ENCODE results near the gene ZKSCAN7. TPM values are rescaled to one million over a fixed set of nuclear protein-coding genes. Genes with fewer than 3 reads are reported as not detected.
"Not testable (repeated sequence)": the region's sequence is repeated elsewhere in the genome, so short reads cannot be mapped to it uniquely, and the experiment has no call there.

ZKSCAN7 gene
- total and polyA plus RNA-seq, 4 experiments from 2014 or later = 0.65 to 4.2 (median 3.0) TPM

- H3K9me3 ChIP-seq (ENCODE audit: control insufficient read depth in 1 of 2, low read length in 2 of 2); H3K36me3 Mint-ChIP-seq; POLR2A ChIA-PET (ENCODE audit: partially characterized antibody); H3K27ac Mint-ChIP-seq; H3K36me3 ChIP-seq (ENCODE audit: insufficient read depth, low read length); H3K4me1 Mint-ChIP-seq; H3K27me3 ChIP-seq (ENCODE audit: insufficient read depth, low read length); CTCF ChIA-PET (ENCODE audit: partially characterized antibody); H3K27ac ChIP-seq (ENCODE audit: low read depth, low read length); intact Hi-C loops (cut with micrococcal nuclease); H3K4me1 ChIP-seq (ENCODE audit: insufficient read depth, low read length); H3K4me3 ChIP-seq (ENCODE audit: low read length in 2 of 2); H3K4me3 Mint-ChIP-seq; DNase-seq: not testable (repeated sequence)
- Mint-ChIP-seq H3K27me3 (peaks cover 17 to 23% of the 10 kb centered on the region in 2 donors), H3K9me3 (peaks cover 4 to 48% (median 33%) of the 10 kb centered on the region in 8 donors)
Measured at GRCh38 chr3:44579749-44580148, 24.8 kb downstream of the ZKSCAN7 start.

GRCh38 chr3:44580971-44581370, 26.0 kb downstream of the ZKSCAN7 start:
- H3K36me3 Mint-ChIP-seq = peaks cover 2 to 11% of the 10 kb centered on the region in 2 donors
- DNase-seq; H3K27ac ChIP-seq (ENCODE audit: low read depth, low read length); H3K4me3 ChIP-seq (ENCODE audit: low read length in 2 of 2); H3K36me3 ChIP-seq (ENCODE audit: insufficient read depth, low read length); H3K27ac Mint-ChIP-seq; CTCF ChIA-PET (ENCODE audit: partially characterized antibody); intact Hi-C loops (cut with micrococcal nuclease); H3K4me3 Mint-ChIP-seq; H3K4me1 Mint-ChIP-seq; H3K9me3 ChIP-seq (ENCODE audit: control insufficient read depth in 1 of 2, low read length in 2 of 2); H3K27me3 ChIP-seq (ENCODE audit: insufficient read depth, low read length); H3K4me1 ChIP-seq (ENCODE audit: insufficient read depth, low read length); POLR2A ChIA-PET (ENCODE audit: partially characterized antibody): not testable (repeated sequence)
- peaks cover 4 to 47% (median 34%) of the 10 kb centered on the region in 8 donors for H3K9me3 Mint-ChIP-seq
- peaks cover 29 to 33% of the 10 kb centered on the region in 2 donors for H3K27me3 Mint-ChIP-seq

- H3K9me3 Mint-ChIP-seq = peaks cover 4 to 47% (median 34%) of the 10 kb centered on the region in 8 donors
- ChIA-PET POLR2A (ENCODE audit: partially characterized antibody) (no interaction called here), CTCF (ENCODE audit: partially characterized antibody) (no interaction called here)
Measured at GRCh38 chr3:44584646-44585501, 29.9 kb downstream of the ZKSCAN7 start, which contains the start of gene ZNF660. Gene ZNF660, plus strand, starts transcription at chr3:44584964. Its CDS starts 9,230 bp downstream, at chr3:44594194.

GRCh38 chr3:44596621-44597020, 41.6 kb downstream of the ZKSCAN7 start:
- DNase-seq = no peak
- Histone ChIP-seq H3K36me3 (ENCODE audit: insufficient read depth, low read length) (no peaks in the 10 kb centered on the region), H3K27me3 (ENCODE audit: insufficient read depth, low read length) (no peaks in the 10 kb centered on the region), H3K4me3 (ENCODE audit: low read length in 2 of 2) (no peak overlapping the region), H3K27ac (ENCODE audit: low read depth, low read length) (no peak overlapping the region), H3K9me3 (ENCODE audit: control insufficient read depth in 1 of 2, low read length in 2 of 2) (peaks cover 0 to 5% of the 10 kb centered on the region in 2 donors), H3K4me1 (ENCODE audit: insufficient read depth, low read length) (no peaks in the 10 kb centered on the region)
- CTCF ChIA-PET (ENCODE audit: partially characterized antibody) = no interaction called here
- Mint-ChIP-seq H3K27me3 (peaks cover 0 to 3% of the 10 kb centered on the region in 2 donors), H3K9me3 (peaks cover 3 to 46% (median 25%) of the 10 kb centered on the region in 8 donors), H3K4me1 (no peaks in the 10 kb centered on the region), H3K36me3 (peaks cover 2 to 11% of the 10 kb centered on the region in 2 donors), H3K4me3 (no peak overlapping the region), H3K27ac (no peak overlapping the region)
- POLR2A ChIA-PET (ENCODE audit: partially characterized antibody) = no interaction called here
- intact Hi-C loops (cut with micrococcal nuclease) = no loop called here

More at GRCh38 chr3:44584646-44585501, 29.9 kb downstream of the ZKSCAN7 start, which contains the start of gene ZNF660:
- H3K27ac Mint-ChIP-seq = peak within 1 kb of the TSS in 1 of 7 donors; percentile 3
- intact Hi-C loops (cut with micrococcal nuclease) = no loop called here
- Histone ChIP-seq H3K27ac (ENCODE audit: low read depth, low read length) (no peak within 1 kb of the TSS), H3K4me3 (ENCODE audit: low read length in 2 of 2) (no peak within 1 kb of the TSS), H3K4me1 (ENCODE audit: insufficient read depth, low read length) (no peaks in the 10 kb centered on the region), H3K27me3 (ENCODE audit: insufficient read depth, low read length) (peaks cover 5% of the 10 kb centered on the region), H3K9me3 (ENCODE audit: control insufficient read depth in 1 of 2, low read length in 2 of 2) (no peaks in the 10 kb centered on the region), H3K36me3 (ENCODE audit: insufficient read depth, low read length) (no peaks in the 10 kb centered on the region)
- DNase-seq = peak in 1 of 5 donors; percentile 21
- peaks cover 0 to 21% of the 10 kb centered on the region in 2 donors for H3K36me3 Mint-ChIP-seq
- peak within 1 kb of the TSS in 2 of 8 donors; percentile 40 to 51 for H3K4me3 Mint-ChIP-seq
- peaks cover 0 to 6% (median 2%) of the 10 kb centered on the region in 4 donors for H3K4me1 Mint-ChIP-seq
- H3K27me3 Mint-ChIP-seq = peaks cover 46 to 54% of the 10 kb centered on the region in 2 donors

GRCh38 chr3:44601749-44602148, 46.8 kb downstream of the ZKSCAN7 start:
- POLR2A ChIA-PET (ENCODE audit: partially characterized antibody) = no interaction called here
- CTCF ChIA-PET (ENCODE audit: partially characterized antibody) = no interaction called here
- no peaks in the 10 kb centered on the region for H3K27me3 ChIP-seq (ENCODE audit: insufficient read depth, low read length)
- H3K36me3 ChIP-seq (ENCODE audit: insufficient read depth, low read length) = no peaks in the 10 kb centered on the region
- H3K27ac ChIP-seq (ENCODE audit: low read depth, low read length) = no peak overlapping the region
- H3K9me3 Mint-ChIP-seq = peaks cover 0 to 15% (median 2%) of the 10 kb centered on the region in 8 donors
- H3K4me3 Mint-ChIP-seq = no peak overlapping the region
- H3K27ac Mint-ChIP-seq = no peak overlapping the region
- peaks cover 0 to 4% of the 10 kb centered on the region in 2 donors for H3K36me3 Mint-ChIP-seq
- peaks cover 0 to 3% of the 10 kb centered on the region in 2 donors for H3K27me3 Mint-ChIP-seq
- H3K4me1 Mint-ChIP-seq = no peaks in the 10 kb centered on the region
- no peaks in the 10 kb centered on the region for H3K9me3 ChIP-seq (ENCODE audit: control insufficient read depth in 1 of 2, low read length in 2 of 2)
- H3K4me3 ChIP-seq (ENCODE audit: low read length in 2 of 2) = no peak overlapping the region
- intact Hi-C loops (cut with micrococcal nuclease) = no loop called here
- DNase-seq = no peak
- no peaks in the 10 kb centered on the region for H3K4me1 ChIP-seq (ENCODE audit: insufficient read depth, low read length)

- no peak overlapping the region for H3K27ac ChIP-seq (ENCODE audit: low read depth, low read length)
- H3K4me1 Mint-ChIP-seq = no peaks in the 10 kb centered on the region
- DNase-seq = no peak
- no peak overlapping the region for H3K4me3 Mint-ChIP-seq
- H3K27ac Mint-ChIP-seq = no peak overlapping the region
- peaks cover 2 to 5% of the 10 kb centered on the region in 2 donors for H3K27me3 Mint-ChIP-seq
- POLR2A ChIA-PET (ENCODE audit: partially characterized antibody) = no interaction called here
- no peaks in the 10 kb centered on the region for H3K4me1 ChIP-seq (ENCODE audit: insufficient read depth, low read length)
- peaks cover 0 to 7% of the 10 kb centered on the region in 2 donors for H3K36me3 Mint-ChIP-seq
- peaks cover 0 to 5% (median 0%) of the 10 kb centered on the region in 8 donors for H3K9me3 Mint-ChIP-seq
- no peak overlapping the region for H3K4me3 ChIP-seq (ENCODE audit: low read length in 2 of 2)
- H3K27me3 ChIP-seq (ENCODE audit: insufficient read depth, low read length) = no peaks in the 10 kb centered on the region
- intact Hi-C loops (cut with micrococcal nuclease) = no loop called here
- H3K9me3 ChIP-seq (ENCODE audit: control insufficient read depth in 1 of 2, low read length in 2 of 2) = no peaks in the 10 kb centered on the region
- no peaks in the 10 kb centered on the region for H3K36me3 ChIP-seq (ENCODE audit: insufficient read depth, low read length)
- CTCF ChIA-PET (ENCODE audit: partially characterized antibody) = no interaction called here
Measured at GRCh38 chr3:44612678-44613077, 57.7 kb downstream of the ZKSCAN7 start.
